Measurements from ENCODE around the gene REV3L.

The REV3L gene

DNA sequence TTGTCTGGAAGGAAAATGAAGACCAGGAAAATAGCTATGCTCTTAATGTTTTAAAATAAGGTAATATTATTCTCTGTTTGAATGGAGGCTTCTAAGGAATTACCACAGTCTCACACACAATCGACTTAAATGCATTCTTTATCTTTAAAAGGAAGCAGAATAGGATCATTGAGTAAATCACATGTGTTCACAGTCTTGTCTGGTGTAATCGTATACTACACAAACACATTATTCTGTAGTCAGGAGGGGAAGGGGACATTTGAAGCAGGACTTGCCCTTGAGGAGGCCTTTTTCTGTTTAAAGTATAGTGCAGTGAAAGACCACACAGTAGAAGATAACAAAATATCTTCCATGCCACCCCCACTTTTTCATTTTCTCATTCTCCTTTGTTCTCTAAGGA is 20.6 kb upstream of the REV3L start:
- DNase-seq = no peak
- peaks cover 0 to 7% (median 0%) of the 10 kb centered on the region in 4 donors for H3K4me1 ChIP-seq
- no peaks in the 10 kb centered on the region for H3K27me3 ChIP-seq
- H3K9me3 ChIP-seq = no peaks in the 10 kb centered on the region
- H3K4me3 ChIP-seq = no peak overlapping the region
- peaks cover 0 to 6% (median 5%) of the 10 kb centered on the region in 3 donors for H3K36me3 ChIP-seq
- intact Hi-C loops (cut with DNase I; ENCODE audit: low total_unique reads) = no loop called here
- TF ChIP-seq, protein P1, sequence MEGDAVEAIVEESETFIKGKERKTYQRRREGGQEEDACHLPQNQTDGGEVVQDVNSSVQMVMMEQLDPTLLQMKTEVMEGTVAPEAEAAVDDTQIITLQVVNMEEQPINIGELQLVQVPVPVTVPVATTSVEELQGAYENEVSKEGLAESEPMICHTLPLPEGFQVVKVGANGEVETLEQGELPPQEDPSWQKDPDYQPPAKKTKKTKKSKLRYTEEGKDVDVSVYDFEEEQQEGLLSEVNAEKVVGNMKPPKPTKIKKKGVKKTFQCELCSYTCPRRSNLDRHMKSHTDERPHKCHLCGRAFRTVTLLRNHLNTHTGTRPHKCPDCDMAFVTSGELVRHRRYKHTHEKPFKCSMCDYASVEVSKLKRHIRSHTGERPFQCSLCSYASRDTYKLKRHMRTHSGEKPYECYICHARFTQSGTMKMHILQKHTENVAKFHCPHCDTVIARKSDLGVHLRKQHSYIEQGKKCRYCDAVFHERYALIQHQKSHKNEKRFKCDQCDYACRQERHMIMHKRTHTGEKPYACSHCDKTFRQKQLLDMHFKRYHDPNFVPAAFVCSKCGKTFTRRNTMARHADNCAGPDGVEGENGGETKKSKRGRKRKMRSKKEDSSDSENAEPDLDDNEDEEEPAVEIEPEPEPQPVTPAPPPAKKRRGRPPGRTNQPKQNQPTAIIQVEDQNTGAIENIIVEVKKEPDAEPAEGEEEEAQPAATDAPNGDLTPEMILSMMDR (IDR thresholded peaks at IDR 0.05) = no peak
- H3K27ac ChIP-seq = no peak overlapping the region

DNA sequence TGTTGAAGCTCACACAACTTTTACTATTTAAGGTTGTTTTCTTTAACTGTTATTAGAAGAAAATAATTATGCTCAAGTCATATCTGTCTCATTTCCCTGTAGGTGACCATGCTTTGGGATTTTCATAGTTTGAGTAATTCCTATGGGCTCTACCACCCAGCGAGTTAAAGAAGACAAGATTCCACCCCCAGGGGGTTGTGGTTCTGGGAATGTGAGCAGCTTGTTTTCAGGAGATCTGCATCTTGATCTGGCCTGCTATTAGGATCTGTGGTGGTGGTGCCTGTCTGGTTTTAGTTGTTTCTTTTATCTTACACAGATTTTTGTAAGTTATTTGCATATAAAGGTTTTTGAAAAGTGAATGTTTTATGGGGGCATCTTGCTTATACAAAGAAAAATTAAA is 20.2 kb upstream of the REV3L start:
- Histone ChIP-seq H3K27ac (no peak overlapping the region), H3K36me3 (peaks cover 0 to 6% (median 5%) of the 10 kb centered on the region in 3 donors)
- intact Hi-C loops (cut with DNase I; ENCODE audit: low total_unique reads) = no loop called here

DNA sequence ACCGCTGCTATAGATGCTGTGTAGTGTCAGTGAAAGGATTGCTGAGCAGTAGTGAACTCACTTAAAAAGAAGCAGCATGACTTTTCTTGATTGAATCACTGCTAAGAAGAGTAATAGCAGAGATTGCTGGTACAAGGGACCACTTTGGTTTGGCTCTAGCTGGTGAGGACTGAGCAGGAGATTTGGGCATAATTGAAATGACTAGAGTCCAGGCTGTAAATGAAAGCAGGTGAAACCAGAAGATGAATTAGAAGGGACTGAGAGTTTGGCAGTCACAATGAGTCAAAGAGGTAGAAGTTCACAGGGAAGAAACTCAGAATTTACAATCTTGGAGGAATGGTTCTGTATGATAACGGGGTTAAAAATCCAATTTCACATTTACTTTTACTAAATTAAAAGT is 19.1 kb upstream of the REV3L start:
- no peak overlapping the region for H3K4me3 ChIP-seq
- TF ChIP-seq, protein P1 (IDR thresholded peaks at IDR 0.05) = no peak
- intact Hi-C loops (cut with DNase I; ENCODE audit: low total_unique reads) = no loop called here
- H3K9me3 ChIP-seq = no peaks in the 10 kb centered on the region
- H3K27me3 ChIP-seq = no peaks in the 10 kb centered on the region
- DNase-seq = no peak
- peaks cover 0 to 14% (median 0%) of the 10 kb centered on the region in 4 donors for H3K4me1 ChIP-seq
- H3K36me3 ChIP-seq = peaks cover 0 to 3% (median 2%) of the 10 kb centered on the region in 3 donors
- no peak overlapping the region for H3K27ac ChIP-seq

More for the DNA sequence above, 20.2 kb upstream of the REV3L start:
- Histone ChIP-seq H3K9me3 (no peaks in the 10 kb centered on the region), H3K27me3 (no peaks in the 10 kb centered on the region), H3K4me1 (peaks cover 0 to 12% (median 0%) of the 10 kb centered on the region in 4 donors), H3K4me3 (no peak overlapping the region)
- TF ChIP-seq, protein P1 (IDR thresholded peaks at IDR 0.05) = no peak
- DNase-seq = no peak

DNA sequence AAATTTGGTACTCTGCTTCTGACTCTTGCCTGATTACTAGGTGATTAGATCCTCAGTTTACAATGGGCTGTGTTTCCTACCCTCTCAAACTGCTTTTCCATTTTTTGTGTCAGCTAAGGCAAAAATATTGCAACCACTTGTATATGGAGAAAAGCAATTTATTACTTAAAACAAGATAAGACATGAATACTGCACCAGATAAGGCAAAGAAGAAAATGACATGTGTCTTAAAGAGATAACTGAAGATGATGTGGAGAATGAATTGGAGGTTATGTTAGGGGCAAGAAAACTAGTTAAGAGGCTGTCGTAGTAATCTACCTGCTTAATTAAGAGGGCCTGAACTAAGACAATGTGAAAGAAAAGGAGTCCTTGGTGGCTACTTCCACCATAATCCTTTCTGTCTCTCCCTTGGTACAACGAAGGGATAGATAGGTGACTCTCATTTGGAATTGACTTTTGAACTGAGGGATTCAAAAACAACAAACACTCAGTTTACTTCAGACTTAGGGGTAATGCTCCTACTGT is 16.3 kb upstream of the REV3L start:
- H3K27ac ChIP-seq = no peak overlapping the region
- H3K9me3 ChIP-seq = no peaks in the 10 kb centered on the region
- TF ChIP-seq, protein P1 (IDR thresholded peaks at IDR 0.05) = no peak
- intact Hi-C loops (cut with DNase I; ENCODE audit: low total_unique reads) = no loop called here
- no peaks in the 10 kb centered on the region for H3K27me3 ChIP-seq
- no peak for DNase-seq
- no peak overlapping the region for H3K4me3 ChIP-seq
- H3K36me3 ChIP-seq = no peaks in the 10 kb centered on the region
- H3K4me1 ChIP-seq = peaks cover 0 to 38% (median 2%) of the 10 kb centered on the region in 4 donors

DNA sequence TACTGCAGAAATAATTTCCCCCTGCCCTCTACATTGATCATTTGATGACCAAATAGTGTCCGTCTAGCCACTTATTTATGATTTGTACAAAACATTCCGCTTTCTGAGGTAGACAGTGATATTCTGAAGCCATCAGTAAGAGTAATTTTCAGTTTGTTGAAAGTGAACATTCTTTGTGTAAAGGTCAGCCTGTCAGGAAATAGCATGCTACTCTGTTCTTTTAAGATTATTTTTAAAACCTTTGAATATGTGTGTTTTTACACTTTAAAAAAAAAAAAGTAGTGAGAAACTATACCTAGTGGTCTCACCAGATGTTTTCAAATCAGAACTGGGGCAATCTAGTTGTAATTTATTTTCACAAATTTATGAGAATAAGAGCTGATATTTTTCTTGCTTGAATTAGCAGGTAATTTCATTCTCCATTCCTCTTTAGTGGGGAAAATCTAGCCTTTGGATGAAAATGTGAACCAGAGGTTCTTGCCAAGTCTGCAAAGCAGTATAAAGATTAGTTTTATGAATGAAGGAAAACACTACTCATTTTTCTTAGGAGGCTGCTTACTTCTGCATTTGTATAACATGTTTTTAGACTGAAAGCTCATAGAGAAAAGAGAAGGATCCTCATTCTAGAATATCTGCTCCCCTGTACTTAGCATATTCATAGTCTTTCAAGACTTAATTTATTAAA is 12.1 kb upstream of the REV3L start:
- intact Hi-C loops (cut with DNase I; ENCODE audit: low total_unique reads) = no loop called here
- H3K9me3 ChIP-seq = no peaks in the 10 kb centered on the region
- TF ChIP-seq, protein P1 (IDR thresholded peaks at IDR 0.05) = no peak
- no peak for DNase-seq
- H3K4me3 ChIP-seq = no peak overlapping the region
- H3K4me1 ChIP-seq = peaks cover 0 to 38% (median 4%) of the 10 kb centered on the region in 4 donors
- peak overlapping the region in 1 of 2 donors; percentile 7 for H3K27ac ChIP-seq
- H3K36me3 ChIP-seq = no peaks in the 10 kb centered on the region
- no peaks in the 10 kb centered on the region for H3K27me3 ChIP-seq

Measured in tibial artery (tissue), 4 donors.